SK-N-SH (cell line): Measurements from ENCODE around the gene MRGPRD. TPM values are rescaled to one million over a fixed set of nuclear protein-coding genes. Genes with fewer than 3 reads are reported as not detected.

Source experiments
- CTCF ChIA-PET: fragments of 300-600, 350-600 bp; formaldehyde crosslinking; extraction: SDS; loops from one replicate; lab custom pipeline; 2021; lab: Yijun Ruan, JAX
- POLR2A ChIA-PET: fragments of 350-600 bp; sonication (Branson Sonifier 250); formaldehyde crosslinking; extraction: SDS; loops from one replicate; lab custom pipeline; 2020; ENCODE audit warnings: antibody characterized with exemption, inconsistent platforms; lab: Yijun Ruan, JAX
- DNase-seq: peaks from one replicate; pipeline ENCODE4 v3.0.0; 2012
- H2AFZ ChIP-seq: fragments of 200-600 bp; sonication (generic); 2 replicates; pipeline ENCODE4 v1.8.1; 2016; ENCODE audit warnings: antibody characterized with exemption, mild to moderate bottlenecking, low read depth
- H3F3A ChIP-seq: fragments of 200-600 bp; sonication (generic); replicated peaks from 2 replicates; pipeline ENCODE3; 2016; ENCODE audit warnings: antibody characterized with exemption, mild to moderate bottlenecking; ENCODE audit not compliant: insufficient read depth
- H3K27ac ChIP-seq, 2 experiments: fragments of 200-500 bp in 1 of 2; fragments of 200-600 bp in 1 of 2; sonication (Bioruptor generic) in 1 of 2; sonication (generic), shearing (Covaris generic) in 1 of 2; 2 replicates each; pipeline versions ENCODE4 v1.5.1 to v1.6.1; 2014 to 2016; ENCODE audit warnings: low read depth in 2 of 2, inconsistent platforms in 1 of 2, low read length in 1 of 2, mild to moderate bottlenecking in 1 of 2, mixed read lengths in 1 of 2
- H3K27me3 ChIP-seq: fragments of 200-600 bp; sonication (generic), shearing (Covaris generic); 2 replicates; pipeline ENCODE4 v1.6.1; 2016; ENCODE audit warnings: mixed run types; ENCODE audit not compliant: insufficient read depth
- H3K36me3 ChIP-seq, 2 experiments: fragments of 200-500 bp in 1 of 2; fragments of 200-600 bp in 1 of 2; sonication (Bioruptor generic) in 1 of 2; sonication (generic) in 1 of 2; replicated peaks in 1 of 2; 2 replicates each; pipeline versions ENCODE3 to v1.5.1; 2014 to 2016; ENCODE audit warnings: low read length in 1 of 2, mild to moderate bottlenecking in 1 of 2; ENCODE audit not compliant: insufficient read depth in 2 of 2, control insufficient read depth in 1 of 2
- H3K4me1 ChIP-seq, 2 experiments: fragments of 200-500 bp in 1 of 2; fragments of 200-600 bp in 1 of 2; sonication (Bioruptor generic) in 1 of 2; sonication (generic), shearing (Covaris generic) in 1 of 2; 2 replicates each; pipeline versions ENCODE4 v1.5.1 to v1.6.1; 2014 to 2016; ENCODE audit warnings: low read depth in 1 of 2, low read length in 1 of 2, mixed run types in 1 of 2; ENCODE audit not compliant: insufficient read depth in 2 of 2, control insufficient read depth in 1 of 2
- H3K4me2 ChIP-seq: fragments of 200-600 bp; sonication (generic), shearing (Covaris generic); 2 replicates; pipeline ENCODE4 v1.6.1; 2017; ENCODE audit warnings: mixed run types
- H3K4me3 ChIP-seq, 2 experiments: fragments of 200-500 bp in 1 of 2; fragments of 200-600 bp in 1 of 2; sonication (Bioruptor generic) in 1 of 2; sonication (generic), shearing (Covaris generic) in 1 of 2; 2 replicates each; pipeline versions ENCODE4 v1.5.1 to v1.8.1; 2014 to 2016; ENCODE audit warnings: low read depth in 2 of 2, inconsistent platforms in 1 of 2, low read length in 1 of 2, mild to moderate bottlenecking in 1 of 2, mixed read lengths in 1 of 2, moderate library complexity in 1 of 2
- H3K79me2 ChIP-seq: fragments of 200-600 bp; sonication (generic); 2 replicates; pipeline ENCODE4 v1.8.1; 2017; ENCODE audit warnings: mild to moderate bottlenecking; ENCODE audit not compliant: insufficient read depth
- H3K9ac ChIP-seq: fragments of 200-600 bp; sonication (generic); 2 replicates; pipeline ENCODE4 v1.6.1; 2017; ENCODE audit warnings: mixed run types
- H3K9me2 ChIP-seq: fragments of 200-600 bp; sonication (generic); 2 replicates; pipeline ENCODE4 v1.6.1; 2017; ENCODE audit warnings: mixed run types
- H3K9me3 ChIP-seq: fragments of 200-600 bp; sonication (generic); 2 replicates; pipeline ENCODE4 v1.6.1; 2017; ENCODE audit warnings: mixed run types, mild to moderate bottlenecking, moderate library complexity
- H4K20me1 ChIP-seq: fragments of 200-600 bp; sonication (generic); 2 replicates; pipeline ENCODE4 v1.6.1; 2017; ENCODE audit warnings: mild to moderate bottlenecking, mixed run types; ENCODE audit not compliant: insufficient read depth
- ELF1 ChIP-seq: IDR thresholded peaks from 2 replicates; pipeline ENCODE4 v1.4.0; 2012
- FOSL2 ChIP-seq: IDR thresholded peaks from 2 replicates; pipeline ENCODE4 v1.4.0; 2012; ENCODE audit warnings: low read depth, mild to moderate bottlenecking, moderate library complexity, borderline replicate concordance
- FOXJ3 ChIP-seq: sonication (generic); formaldehyde crosslinking; IDR thresholded peaks from 2 replicates; pipeline ENCODE4 v1.5.1; 2020; ENCODE audit warnings: mild to moderate bottlenecking, missing genetic modification reagents
- JUND ChIP-seq: IDR thresholded peaks from 2 replicates; pipeline ENCODE4 v1.4.0; 2012
- MAX ChIP-seq: IDR thresholded peaks from 2 replicates; pipeline ENCODE4 v1.4.0; 2012; ENCODE audit warnings: low read depth
- MXI1 ChIP-seq: IDR thresholded peaks from 2 replicates; pipeline ENCODE4 v1.6.1; 2012; ENCODE audit warnings: mild to moderate bottlenecking, low read depth, low read length, improper control_type of control experiment
- NFIC ChIP-seq: IDR thresholded peaks from 2 replicates; pipeline ENCODE4 v1.4.0; 2012; ENCODE audit warnings: borderline replicate concordance
- NRF1 ChIP-seq: IDR thresholded peaks from 2 replicates; pipeline ENCODE4 v1.6.1; 2012; ENCODE audit warnings: low read depth, mild to moderate bottlenecking, low read length
- RAD21 ChIP-seq: IDR thresholded peaks from 2 replicates; pipeline ENCODE4 v1.6.1; 2012; ENCODE audit warnings: mild to moderate bottlenecking, low read length
- REST ChIP-seq: IDR thresholded peaks from 2 replicates; pipeline ENCODE4 v1.6.1; 2012; ENCODE audit warnings: mild to moderate bottlenecking, low read depth, low read length, moderate library complexity
- RXRA ChIP-seq: IDR thresholded peaks from 2 replicates; pipeline ENCODE4 v1.4.0; 2012; ENCODE audit warnings: low read depth, mild to moderate bottlenecking, borderline replicate concordance
- SIN3A ChIP-seq: IDR thresholded peaks from 2 replicates; pipeline ENCODE4 v1.6.1; 2012; ENCODE audit warnings: low read depth, mild to moderate bottlenecking, low read length, moderate library complexity, borderline replicate concordance
- SMC3 ChIP-seq: IDR thresholded peaks from 2 replicates; pipeline ENCODE4 v1.6.1; 2012; ENCODE audit warnings: low read depth, low read length, improper control_type of control experiment
- TCF12 ChIP-seq: IDR thresholded peaks from 2 replicates; pipeline ENCODE4 v1.4.0; 2012
- USF1 ChIP-seq: IDR thresholded peaks from 2 replicates; pipeline ENCODE4 v1.4.0; 2012; ENCODE audit warnings: low read depth, borderline replicate concordance
- ZBTB33 ChIP-seq: IDR thresholded peaks from 2 replicates; pipeline ENCODE4 v1.4.0; 2012; ENCODE audit warnings: low read depth, borderline replicate concordance
- WGBS: methylation state at CpG from one replicate; pipeline ENCODE4 v1.1.6; 2017; ENCODE audit warnings: low lambda C conversion rate; 5-methylcytosine and 5-hydroxymethylcytosine counted together
- polyA plus RNA-seq, 3 experiments: library from polyadenylated mRNA; depleted of rRNA; stranded (reverse); fragments of >200 nt; gene quantifications; 2 replicates each; pipeline ENCODE4 v1.2.3, GENCODE V29; 2012

Gene MRGPRD
- polyA plus RNA-seq, 1 of the 3 experiments (the other 2 are of a cell fraction): not detected

- Histone ChIP-seq H3F3A (no peaks in the 10 kb centered on the region), H2AFZ (no peak overlapping the region), H3K9ac (no peak overlapping the region), H3K9me3 (no peaks in the 10 kb centered on the region)
- TF ChIP-seq FOSL2 (no peak), NFIC (no peak), NRF1 (no peak), SMC3 (no peak), REST (no peak), MAX (no peak), ELF1 (no peak), FOXJ3 (no peak), ZBTB33 (no peak), RAD21 (no peak), JUND (no peak), RXRA (no peak), USF1 (no peak), TCF12 (no peak), MXI1 (no peak), SIN3A (no peak)
- TF ChIP-seq, all 33 proteins: peak for 0
- Histone ChIP-seq H3K79me2 (no peaks in the 10 kb centered on the region), H3K9me2 (no peaks in the 10 kb centered on the region), H3K36me3 (no peaks in the 10 kb centered on the region), H4K20me1 (no peaks in the 10 kb centered on the region), H3K4me2 (no peak overlapping the region), H3K27me3 (no peaks in the 10 kb centered on the region), H3K4me1 (peaks cover 14 to 31% of the 10 kb centered on the region in 2 experiments), H3K27ac (no peak overlapping the region), H3K4me3 (no peak overlapping the region)
- no peak for DNase-seq
- ChIA-PET POLR2A (no interaction called here), CTCF (interaction anchor here (0.6 to 3.9 kb wide), 4 partner anchors 9 to 158 kb away, joined by 3 to 26 read pairs (median 16); partner anchors contain the start of gene MRGPRF)
- 76% methylated on average over 5 of the region's 13 CpGs for WGBS
Measured at GRCh38 chr11:69002570-69003231, 21.9 kb upstream of the MRGPRD start.
